ENCODE results near the gene NUDCD2. TPM values are rescaled to one million over a fixed set of nuclear protein-coding genes. Genes with fewer than 3 reads are reported as not detected.
A peak's percentile ranks its signal among the peaks of the same experiment; 100 is the strongest.

NUDCD2 gene
- 31.4 TPM for polyA plus RNA-seq (2013, experiment 1 of 2)
- 41.1 TPM for polyA plus RNA-seq (2013, experiment 2 of 2)

GRCh38 chr5:163459819-163460561, at the start of gene NUDCD2:
TSS of gene NUDCD2 (minus strand) at chr5:163460102. CDS start at chr5:163460050, 52 bp downstream.
- Histone ChIP-seq H3K36me3 (ENCODE audit: insufficient read depth, low read length) (peaks cover 30% of the 10 kb centered on the region), H3K27ac (ENCODE audit: low read depth, low read length) (peak within 1 kb of the TSS; percentile 100), H3K9ac (ENCODE audit: low read depth, low read length) (peak within 1 kb of the TSS; percentile 97), H3K27me3 (ENCODE audit: insufficient read depth, low read length) (no peaks in the 10 kb centered on the region), H3K9me3 (ENCODE audit: insufficient read depth, low read depth, low read length) (no peaks in the 10 kb centered on the region), H3K4me3 (ENCODE audit: low read length) (peak within 1 kb of the TSS; percentile 95), H3K4me1 (ENCODE audit: insufficient read depth, low read length) (peaks cover 8% of the 10 kb centered on the region; the same call in 1 of the 2 replicates)
- under 1% methylated on average over 59 of the region's 59 CpGs for WGBS

- H3K27me3 ChIP-seq (ENCODE audit: insufficient read depth, low read length), result no peaks in the 10 kb centered on the region
- no peaks in the 10 kb centered on the region for H3K9me3 ChIP-seq (ENCODE audit: insufficient read depth, low read depth, low read length)
- peaks cover 30% of the 10 kb centered on the region for H3K4me1 ChIP-seq (ENCODE audit: insufficient read depth, low read length)
- H3K36me3 ChIP-seq (ENCODE audit: insufficient read depth, low read length), result peaks cover 33% of the 10 kb centered on the region
- H3K27ac ChIP-seq (ENCODE audit: low read depth, low read length), result no peak overlapping the region
- H3K4me3 ChIP-seq (ENCODE audit: low read length), result peak overlapping the region; percentile 17; the same call in 1 of the 2 replicates
- WGBS, result 69% methylated on average over 6 of the region's 7 CpGs
- H3K9ac ChIP-seq (ENCODE audit: low read depth, low read length), result no peak overlapping the region
Measured at GRCh38 chr5:163509291-163509951, 49.5 kb upstream of the NUDCD2 start.

GRCh38 chr5:163508753-163509152, 48.9 kb upstream of the NUDCD2 start:
- H3K36me3 ChIP-seq (ENCODE audit: insufficient read depth, low read length), result peaks cover 26% of the 10 kb centered on the region
- no peak overlapping the region for H3K27ac ChIP-seq (ENCODE audit: low read depth, low read length)
- H3K27me3 ChIP-seq (ENCODE audit: insufficient read depth, low read length), result no peaks in the 10 kb centered on the region
- no peak overlapping the region for H3K9ac ChIP-seq (ENCODE audit: low read depth, low read length)
- peaks cover 30% of the 10 kb centered on the region for H3K4me1 ChIP-seq (ENCODE audit: insufficient read depth, low read length)
- peak overlapping the region; percentile 17; the same call in 1 of the 2 replicates for H3K4me3 ChIP-seq (ENCODE audit: low read length)
- no peaks in the 10 kb centered on the region for H3K9me3 ChIP-seq (ENCODE audit: insufficient read depth, low read depth, low read length)
- WGBS, result 98% methylated on average over 3 of the region's 5 CpGs

GRCh38 chr5:163506726-163507125, 46.8 kb upstream of the NUDCD2 start:
- Histone ChIP-seq H3K9me3 (ENCODE audit: insufficient read depth, low read depth, low read length) (no peaks in the 10 kb centered on the region), H3K27me3 (ENCODE audit: insufficient read depth, low read length) (no peaks in the 10 kb centered on the region), H3K4me1 (ENCODE audit: insufficient read depth, low read length) (peaks cover 41% of the 10 kb centered on the region), H3K36me3 (ENCODE audit: insufficient read depth, low read length) (peaks cover 6% of the 10 kb centered on the region), H3K27ac (ENCODE audit: low read depth, low read length) (no peak overlapping the region), H3K9ac (ENCODE audit: low read depth, low read length) (peak overlapping the region; percentile 94), H3K4me3 (ENCODE audit: low read length) (peak overlapping the region; percentile 88)
- 49% methylated on average over 6 of the region's 8 CpGs for WGBS

GRCh38 chr5:163506095-163506457, 46.2 kb upstream of the NUDCD2 start:
- peak overlapping the region; percentile 93 for H3K27ac ChIP-seq (ENCODE audit: low read depth, low read length)
- H3K27me3 ChIP-seq (ENCODE audit: insufficient read depth, low read length), result no peaks in the 10 kb centered on the region
- 4% methylated on average over 9 of the region's 9 CpGs for WGBS

GRCh38 chr5:163505368-163506094, 45.6 kb upstream of the NUDCD2 start, which contains the start of gene MAT2B:
TSS of gene MAT2B (plus strand) at chr5:163505619. CDS start at chr5:163505687, 68 bp downstream.
- Histone ChIP-seq H3K4me3 (ENCODE audit: low read length) (peak within 1 kb of the TSS; percentile 88), H3K9ac (ENCODE audit: low read depth, low read length) (peak within 1 kb of the TSS; percentile 94), H3K27ac (ENCODE audit: low read depth, low read length) (peak within 1 kb of the TSS; percentile 93), H3K27me3 (ENCODE audit: insufficient read depth, low read length) (no peaks in the 10 kb centered on the region), H3K36me3 (ENCODE audit: insufficient read depth, low read length) (0 out of 2 replicates have a peak, but pooled peaks cover 4% of the 10 kb centered on the region), H3K9me3 (ENCODE audit: insufficient read depth, low read depth, low read length) (no peaks in the 10 kb centered on the region), H3K4me1 (ENCODE audit: insufficient read depth, low read length) (peaks cover 41% of the 10 kb centered on the region)
- WGBS, result under 1% methylated on average over 64 of the region's 64 CpGs

More at GRCh38 chr5:163506095-163506457, 46.2 kb upstream of the NUDCD2 start:
- H3K9ac ChIP-seq (ENCODE audit: low read depth, low read length), result peak overlapping the region; percentile 94
- 0 out of 2 replicates have a peak, but pooled peaks cover 4% of the 10 kb centered on the region for H3K36me3 ChIP-seq (ENCODE audit: insufficient read depth, low read length)
- no peaks in the 10 kb centered on the region for H3K9me3 ChIP-seq (ENCODE audit: insufficient read depth, low read depth, low read length)
- peaks cover 41% of the 10 kb centered on the region for H3K4me1 ChIP-seq (ENCODE audit: insufficient read depth, low read length)
- peak overlapping the region; percentile 88 for H3K4me3 ChIP-seq (ENCODE audit: low read length)

- Histone ChIP-seq H3K27me3 (ENCODE audit: insufficient read depth, low read length) (no peaks in the 10 kb centered on the region), H3K9me3 (ENCODE audit: insufficient read depth, low read depth, low read length) (no peaks in the 10 kb centered on the region), H3K36me3 (ENCODE audit: insufficient read depth, low read length) (0 out of 2 replicates have a peak, but pooled peaks cover 4% of the 10 kb centered on the region), H3K4me1 (ENCODE audit: insufficient read depth, low read length) (peaks cover 39% of the 10 kb centered on the region), H3K9ac (ENCODE audit: low read depth, low read length) (peak overlapping the region; percentile 94), H3K4me3 (ENCODE audit: low read length) (peak overlapping the region; percentile 88), H3K27ac (ENCODE audit: low read depth, low read length) (peak overlapping the region; percentile 93)
- 2% methylated on average over 7 of the region's 7 CpGs for WGBS
Measured at GRCh38 chr5:163505049-163505367, 45.1 kb upstream of the NUDCD2 start.

GRCh38 chr5:163504079-163504931, 44.4 kb upstream of the NUDCD2 start:
- peak overlapping the region; percentile 94 for H3K9ac ChIP-seq (ENCODE audit: low read depth, low read length)
- 0 out of 2 replicates have a peak, but pooled peaks cover 4% of the 10 kb centered on the region for H3K36me3 ChIP-seq (ENCODE audit: insufficient read depth, low read length)
- 2% methylated on average over 26 of the region's 27 CpGs for WGBS
- H3K27ac ChIP-seq (ENCODE audit: low read depth, low read length), result peak overlapping the region; percentile 93
- no peaks in the 10 kb centered on the region for H3K9me3 ChIP-seq (ENCODE audit: insufficient read depth, low read depth, low read length)
- peaks cover 33% of the 10 kb centered on the region for H3K4me1 ChIP-seq (ENCODE audit: insufficient read depth, low read length)
- no peaks in the 10 kb centered on the region for H3K27me3 ChIP-seq (ENCODE audit: insufficient read depth, low read length)
- H3K4me3 ChIP-seq (ENCODE audit: low read length), result peak overlapping the region; percentile 88

- Histone ChIP-seq H3K9me3 (ENCODE audit: insufficient read depth, low read depth, low read length) (no peaks in the 10 kb centered on the region), H3K4me3 (ENCODE audit: low read length) (peak overlapping the region; percentile 88), H3K9ac (ENCODE audit: low read depth, low read length) (peak overlapping the region; percentile 94), H3K36me3 (ENCODE audit: insufficient read depth, low read length) (no peaks in the 10 kb centered on the region), H3K27me3 (ENCODE audit: insufficient read depth, low read length) (no peaks in the 10 kb centered on the region), H3K4me1 (ENCODE audit: insufficient read depth, low read length) (peaks cover 25% of the 10 kb centered on the region), H3K27ac (ENCODE audit: low read depth, low read length) (peak overlapping the region; percentile 93)
- WGBS, result 2% methylated on average over 16 of the region's 17 CpGs
Measured at GRCh38 chr5:163503106-163504078, 43.5 kb upstream of the NUDCD2 start.

Data from HUES64 (cell line).